HK-2 (cell line): Measurements from ENCODE around the gene KRT6C.

Source experiments
- DNase-seq: peaks from one replicate; pipeline ENCODE4 v3.0.0-alpha.2; 2018; ENCODE audit not compliant: unreplicated experiment

The KRT6C gene

DNA sequence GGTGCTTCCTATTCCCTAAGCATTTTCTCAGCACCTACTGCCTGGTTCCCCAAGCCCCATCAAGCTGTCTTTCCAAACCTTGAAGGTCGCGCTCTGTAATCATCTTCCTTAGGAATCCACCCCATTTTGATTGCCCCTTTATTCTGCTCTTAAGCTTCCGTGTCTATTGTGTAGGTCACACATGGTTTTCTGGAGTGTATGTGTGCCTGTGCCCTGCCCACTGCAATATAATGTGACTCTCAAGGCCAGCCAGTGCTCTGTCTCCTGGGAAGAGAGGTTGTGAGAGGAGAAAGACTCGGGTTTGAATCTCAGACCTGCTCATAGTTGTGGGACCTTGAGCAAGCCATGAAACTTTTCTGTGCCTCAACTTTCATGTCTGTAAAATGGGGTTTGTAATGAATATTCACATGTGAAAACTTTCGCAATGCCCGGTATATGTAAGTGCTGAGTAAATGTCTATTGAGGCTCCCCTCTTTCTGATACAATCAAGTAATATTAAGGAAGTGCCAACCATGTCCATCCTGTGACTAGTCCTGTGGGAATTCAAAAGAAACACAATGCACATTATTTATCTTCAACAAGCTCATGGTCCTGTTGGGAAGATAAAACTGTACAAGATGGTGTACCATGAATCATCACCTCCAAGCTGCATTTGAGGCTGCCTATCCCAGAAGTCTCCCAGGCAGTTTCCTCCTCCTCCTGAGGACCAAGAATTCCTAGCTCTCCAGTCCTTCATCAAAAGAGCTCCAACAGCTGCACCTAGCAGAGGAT lies 38.7 kb downstream of the KRT6C start:
- no peak for DNase-seq

DNA sequence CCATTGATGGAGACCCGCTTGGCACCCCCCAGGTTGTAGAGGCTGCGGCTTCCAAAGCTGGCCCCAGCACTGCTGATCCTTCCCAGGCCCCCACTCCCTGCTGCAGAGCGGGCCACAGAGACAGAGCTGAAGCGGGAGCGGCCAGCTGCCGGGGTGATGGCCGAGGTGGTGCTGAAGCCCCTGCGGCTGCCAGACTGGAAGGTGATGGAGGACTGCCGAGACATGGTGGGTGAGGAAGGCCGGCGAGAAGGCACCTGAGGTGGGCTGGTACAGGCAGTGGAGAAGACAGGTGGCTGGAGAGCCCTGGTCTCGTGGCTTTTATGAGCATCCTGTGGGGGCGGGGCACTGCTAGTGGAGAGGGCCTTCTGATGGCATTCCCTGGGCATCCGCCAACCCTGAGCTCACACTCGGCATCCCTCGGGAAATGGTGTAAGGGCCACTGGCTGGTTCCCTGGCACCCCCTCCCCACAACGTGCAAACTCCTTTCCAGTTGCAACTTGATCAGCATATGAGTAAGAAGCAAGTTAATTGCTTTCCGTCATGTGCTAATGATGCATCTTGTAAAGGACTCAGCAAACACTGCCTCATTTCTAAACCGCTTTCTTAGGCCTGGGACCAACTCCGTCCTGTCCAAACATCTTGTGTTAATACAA lies 39.4 kb downstream of the KRT6C start, which contains the start of gene KRT75:
Gene KRT75, minus strand, starts transcription at position 291 of the 653 bp plus-strand sequence. Its CDS starts 67 bp downstream, at position 224.
- DNase-seq, result no peak

DNA sequence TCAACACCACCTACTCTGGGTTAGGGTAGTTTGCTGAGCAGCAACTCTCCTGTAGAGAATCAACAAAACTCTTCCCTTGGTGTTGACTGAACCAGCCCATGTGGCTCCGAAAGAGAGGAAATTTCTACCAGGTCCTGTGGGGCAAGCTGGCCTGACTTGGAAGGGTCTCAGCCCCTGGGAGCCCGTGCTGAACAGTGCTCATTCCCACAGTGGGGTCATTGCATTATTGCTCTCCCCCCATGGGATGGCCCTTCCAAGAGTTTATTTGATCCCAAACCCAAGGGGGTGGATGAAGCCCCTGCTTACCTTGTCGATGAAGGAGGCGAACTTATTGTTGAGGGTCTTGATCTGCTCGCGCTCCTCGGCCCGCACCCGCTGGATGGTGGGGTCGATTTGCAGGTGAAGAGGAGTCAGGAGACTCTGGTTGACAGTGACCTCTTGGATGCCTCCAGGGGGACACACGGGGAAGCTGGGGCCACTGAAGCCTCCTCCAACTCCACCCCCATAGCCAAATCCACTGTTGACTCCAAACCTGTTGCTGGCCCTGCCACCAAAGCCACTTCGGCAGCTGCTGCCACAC lies 40.0 kb downstream of the KRT6C start:
- no peak for DNase-seq

DNA sequence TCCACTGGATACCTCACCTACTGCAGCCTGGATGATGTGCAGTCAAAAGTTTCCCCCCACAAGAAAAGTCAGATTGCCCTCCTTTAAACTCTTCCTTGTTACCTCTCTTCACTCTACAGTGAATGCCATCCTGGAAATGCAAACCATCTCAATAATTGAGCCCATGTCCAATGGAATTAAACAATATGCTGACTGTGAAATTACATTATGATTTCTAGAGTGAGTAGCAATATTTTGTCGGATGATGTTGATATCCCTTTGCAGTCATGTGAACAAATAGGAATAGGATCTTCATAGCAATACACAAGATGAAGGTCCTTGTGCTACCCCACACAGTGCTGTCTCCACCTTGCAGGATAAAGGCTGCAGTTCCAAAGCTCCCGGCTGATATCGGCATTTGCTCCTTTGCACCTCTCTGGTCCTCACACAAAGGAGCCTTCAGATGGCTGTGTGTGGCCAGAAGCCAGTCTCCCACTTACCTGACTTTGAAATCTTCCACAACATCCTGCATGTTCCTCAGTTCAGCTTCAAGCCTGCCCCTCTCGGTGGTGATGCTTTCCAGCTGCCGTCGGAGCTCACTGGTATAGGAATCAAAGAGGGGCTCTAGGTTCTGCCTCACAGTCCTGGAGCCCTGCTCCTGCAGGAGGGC lies 40.9 kb downstream of the KRT6C start:
- no peak for DNase-seq

DNA sequence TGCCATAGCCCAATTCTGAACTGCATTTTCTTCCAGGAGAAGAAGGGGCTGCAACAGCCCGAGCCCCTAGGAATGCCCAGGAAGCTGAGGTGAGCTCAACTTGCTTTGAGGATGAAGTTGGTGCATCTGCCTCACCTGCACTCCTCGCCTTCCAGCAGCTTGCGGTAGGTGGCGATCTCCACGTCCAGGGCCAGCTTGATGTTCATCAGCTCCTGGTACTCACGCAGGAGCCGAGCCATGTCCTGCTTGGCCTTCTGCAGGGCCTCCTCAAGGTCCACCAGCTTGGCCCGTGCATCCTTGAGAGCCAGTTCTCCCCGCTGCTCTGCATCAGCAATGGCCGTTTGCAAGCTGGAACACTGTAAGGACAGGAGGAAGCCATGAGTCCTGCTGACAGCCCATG lies 45.5 kb downstream of the KRT6C start:
- no peak for DNase-seq

DNA sequence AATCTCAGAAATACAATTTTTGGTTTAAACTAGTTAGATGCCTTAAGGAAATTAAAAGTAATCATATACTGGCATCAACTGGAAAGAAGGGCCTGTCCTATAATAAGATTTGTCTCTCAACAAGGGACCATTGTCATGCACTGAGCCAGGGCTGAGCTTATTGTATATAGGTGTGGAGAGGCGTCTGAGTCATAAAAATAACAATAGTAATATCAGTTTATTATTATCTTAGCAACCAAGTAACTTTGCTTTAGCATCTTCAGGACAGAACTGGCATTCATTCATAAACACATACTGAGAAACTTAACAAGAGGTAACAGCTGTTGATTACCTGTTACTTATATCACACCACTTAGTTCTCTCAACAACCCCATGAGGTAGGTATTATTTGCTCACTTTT lies 46.5 kb downstream of the KRT6C start:
- no peak for DNase-seq

DNA sequence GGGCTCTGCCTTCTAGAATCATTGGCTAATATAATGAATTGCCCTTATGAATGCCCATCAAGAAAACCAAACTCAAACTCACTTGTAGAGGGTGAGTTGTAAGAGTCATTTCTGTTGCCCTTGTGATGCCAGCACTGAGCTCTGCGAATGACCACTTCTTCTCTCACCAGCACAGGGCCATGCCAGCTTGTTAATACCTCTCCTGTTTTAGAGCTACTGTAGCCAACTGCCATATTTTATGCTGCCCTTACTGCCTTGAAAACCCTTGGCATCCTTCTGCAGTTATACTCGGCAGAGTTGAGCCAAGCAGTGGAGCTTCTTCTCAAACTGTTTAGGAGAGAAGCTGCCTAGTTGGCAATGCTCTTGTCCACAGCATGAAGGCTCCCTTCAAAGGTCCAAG lies 47.6 kb downstream of the KRT6C start:
- no peak for DNase-seq

DNA sequence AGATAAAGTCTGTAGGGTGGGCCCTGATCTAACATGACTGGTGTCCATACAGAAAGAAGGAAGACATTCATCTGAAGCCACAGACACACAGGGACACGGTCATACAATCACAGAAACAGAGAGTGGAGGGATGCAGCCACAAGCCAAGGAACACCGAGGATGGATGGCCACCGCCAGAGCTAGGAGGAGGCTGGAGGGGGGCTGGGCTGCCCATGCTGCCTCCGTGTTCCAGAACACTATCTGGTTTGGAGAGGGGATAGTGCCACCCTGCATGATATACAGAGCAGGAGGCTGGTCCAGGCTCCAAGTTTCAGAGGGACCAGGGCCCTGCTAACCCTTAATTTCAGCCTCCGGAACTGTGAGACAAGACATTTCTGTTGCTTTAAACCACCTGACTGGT lies 48.1 kb downstream of the KRT6C start:
- DNase-seq, result no peak

DNA sequence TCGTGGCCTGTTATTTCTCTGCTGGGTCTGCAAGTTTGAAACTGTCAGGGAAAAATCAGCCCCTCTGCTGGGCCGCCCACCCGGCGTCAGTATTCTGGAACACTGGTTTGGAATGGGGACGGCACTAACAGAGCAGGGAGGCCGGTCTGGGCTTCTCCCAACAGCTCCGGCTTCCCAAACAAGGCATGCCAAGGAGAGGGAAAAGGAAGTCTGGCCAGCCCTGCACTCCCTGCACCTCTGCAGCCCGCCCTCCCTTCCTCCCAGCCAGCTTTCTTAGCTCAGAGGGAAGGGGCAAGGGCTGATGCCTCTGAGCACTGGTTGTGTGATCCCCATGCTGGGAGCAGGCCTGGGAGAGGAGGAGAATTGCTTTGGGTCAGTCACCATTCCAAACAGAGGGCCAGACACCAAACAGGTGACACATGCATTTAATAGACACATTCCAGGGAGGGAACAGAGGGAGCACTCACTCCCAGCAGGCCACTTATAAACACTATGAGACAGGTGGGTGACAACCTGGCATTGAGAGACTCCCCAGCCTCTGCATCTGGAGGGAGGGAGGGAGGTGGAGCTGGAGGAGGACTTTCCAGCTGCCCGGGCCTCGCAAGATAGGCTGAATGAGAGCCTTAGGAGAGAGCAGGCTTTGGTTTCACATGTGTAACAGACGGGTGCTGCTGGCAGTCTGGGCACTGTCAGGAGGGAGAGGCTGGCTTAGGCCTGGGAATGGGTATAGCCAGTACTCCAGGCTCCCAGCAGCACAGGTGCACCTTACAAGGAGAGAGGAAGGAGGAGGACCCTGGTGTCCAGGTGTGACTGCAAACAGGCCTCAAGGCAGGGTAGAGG lies 49.7 kb downstream of the KRT6C start:
- no peak for DNase-seq

DNA sequence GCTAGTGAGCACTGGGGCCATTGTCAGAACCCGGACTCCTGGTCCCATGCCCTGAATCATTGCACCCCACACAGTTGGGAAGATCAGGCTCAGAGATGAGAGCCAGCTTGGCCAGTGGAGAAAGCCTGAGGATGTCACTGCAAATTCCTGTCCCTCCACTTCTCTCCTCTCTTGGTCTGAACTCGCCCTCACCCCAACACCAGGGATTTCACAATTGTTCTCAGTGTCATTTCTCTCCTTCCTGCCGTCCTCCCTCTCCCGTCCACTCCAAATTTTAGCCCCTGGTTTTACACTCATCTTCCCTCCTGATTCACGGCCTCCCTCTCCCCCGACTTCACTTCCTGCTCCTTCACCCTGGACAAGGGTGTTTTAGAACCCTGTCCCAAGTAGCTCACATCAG lies 50.6 kb downstream of the KRT6C start:
- DNase-seq, result no peak

DNA sequence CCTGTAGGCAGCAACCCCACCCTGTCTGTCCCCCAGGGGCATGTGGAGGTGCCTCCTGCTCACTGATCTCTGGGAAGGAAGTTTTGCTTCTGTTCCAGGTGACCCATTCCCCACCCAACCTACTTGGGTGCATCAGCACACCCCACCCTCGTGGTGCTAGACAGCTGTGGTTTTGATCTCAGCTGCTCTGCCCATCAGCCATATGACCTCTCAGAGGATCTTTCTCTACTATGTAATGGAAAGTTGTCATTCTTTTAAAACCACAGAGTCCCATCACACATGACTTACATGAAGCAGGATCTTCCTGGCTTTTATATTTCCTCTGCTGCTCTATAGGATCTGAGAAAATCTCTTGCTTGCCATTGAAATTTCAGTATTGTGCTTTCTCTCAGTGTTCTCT lies 53.9 kb downstream of the KRT6C start:
- no peak for DNase-seq

DNA sequence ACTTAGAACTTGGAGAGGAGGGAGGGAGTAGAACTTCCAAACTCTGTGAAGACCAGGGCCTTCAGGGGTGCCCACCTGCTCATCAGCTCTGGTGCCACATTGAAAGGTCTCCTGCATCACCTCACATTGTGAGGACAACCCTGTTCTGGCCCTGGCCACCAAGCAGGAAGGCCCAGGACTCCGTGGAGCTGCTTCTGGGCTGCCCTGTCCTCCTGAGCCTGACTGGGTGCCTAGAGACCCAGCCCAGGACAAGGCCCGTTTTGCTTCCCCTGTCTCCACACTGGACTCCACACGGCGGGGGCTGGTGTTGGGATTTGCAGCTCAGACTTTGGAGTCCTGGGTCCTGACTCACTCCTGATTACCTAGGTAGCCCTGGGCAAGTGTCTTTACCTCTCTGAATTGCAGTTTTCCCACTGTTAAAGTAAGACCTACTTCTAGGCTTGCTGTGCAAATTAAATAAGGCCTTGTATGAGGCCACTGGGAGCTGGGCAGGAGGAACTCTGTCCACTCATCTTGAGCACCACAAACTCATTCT lies 55.0 kb downstream of the KRT6C start:
- DNase-seq, result no peak
